GM21390 (cell line): Measurements from ENCODE around the gene PDGFA.

Experiments used
- ATAC-seq: cut with Tn5 transposase; IDR thresholded peaks from one replicate; pipeline ENCODE4 v1.9.1; 2021; ENCODE audit not compliant: unreplicated experiment

Gene PDGFA

GRCh38 chr7:449324-450019, 70.2 kb downstream of the PDGFA start:
- no peak for ATAC-seq

DNA sequence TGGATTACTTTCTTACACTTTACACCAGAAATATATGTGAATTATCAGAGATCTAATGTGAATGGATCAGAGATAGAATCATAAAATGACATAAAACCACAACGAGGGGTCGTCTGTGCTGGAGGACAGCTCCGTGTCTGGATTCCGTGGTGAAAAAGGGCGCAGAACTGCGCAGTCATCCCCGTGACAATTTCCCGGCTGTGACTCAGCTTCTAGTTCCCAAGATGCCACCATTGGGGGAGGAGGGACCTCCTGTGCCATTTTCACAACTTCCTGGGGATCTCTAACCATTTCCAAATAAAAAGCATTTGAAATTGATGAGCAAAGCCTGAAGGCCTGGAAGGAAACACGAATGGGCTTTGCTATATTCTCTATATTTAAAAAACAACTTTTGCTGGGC, 72.1 kb downstream of the PDGFA start:
- no peak for ATAC-seq
